ENCODE measurements around the gene PUSL1.

GRCh38 chr1:1342061-1342562 lies 33.7 kb downstream of the PUSL1 start:
- TF ChIP-seq ELF4 (IDR thresholded peaks at IDR 0.05) (no peak), BHLHE40 (IDR thresholded peaks at IDR 0.05; ENCODE audit: borderline replicate concordance) (no peak), L3MBTL2 (conservative IDR thresholded peaks at IDR 0.05) (no peak), FOXA1 (IDR thresholded peaks at IDR 0.05) (no peak), LEF1 (IDR thresholded peaks at IDR 0.05; ENCODE audit: borderline replicate concordance) (no peak), ARNT (IDR thresholded peaks at IDR 0.05) (no peak), FOXM1 (IDR thresholded peaks at IDR 0.05; ENCODE audit: borderline replicate concordance) (no peak), SP1 (IDR thresholded peaks at IDR 0.05) (no peak), TARDBP (IDR thresholded peaks at IDR 0.05) (no peak), PKNOX1 (IDR thresholded peaks at IDR 0.05) (no peak), CTBP1 (IDR thresholded peaks at IDR 0.05; ENCODE audit: borderline replicate concordance) (no peak), SUZ12 (IDR thresholded peaks at IDR 0.05) (no peak), ZNF384 (IDR thresholded peaks at IDR 0.05) (no peak)

All from HEK293T (cell line).